OCI-LY1 (cell line): Measurements from ENCODE around the gene TRIM2.

Source experiments
- H2AFZ ChIP-seq: fragments of 200-600 bp; sonication (generic), shearing (Covaris generic); 2 replicates; pipeline ENCODE4 v1.6.0; 2014; ENCODE audit warnings: antibody characterized with exemption, mild to moderate bottlenecking, low read length
- H3F3A ChIP-seq: fragments of 200-600 bp; sonication (generic), shearing (Covaris generic); 2 replicates; pipeline ENCODE4 v1.6.0; 2014; ENCODE audit warnings: mild to moderate bottlenecking, antibody characterized with exemption, low read length, moderate library complexity; ENCODE audit not compliant: insufficient read depth
- H3K27ac ChIP-seq: fragments of 200-600 bp; sonication (generic); 2 replicates; pipeline ENCODE4 v1.5.1; 2014; ENCODE audit warnings: low read length, mixed run types, mild to moderate bottlenecking, low read depth; ENCODE audit not compliant: poor library complexity, severe bottlenecking
- H3K27me3 ChIP-seq: fragments of 200-600 bp; sonication (generic); 2 replicates; pipeline ENCODE4 v1.6.0; 2014; ENCODE audit warnings: antibody characterized with exemption, mild to moderate bottlenecking, low read length, moderate library complexity; ENCODE audit not compliant: insufficient read depth
- H3K36me3 ChIP-seq: fragments of 200-600 bp; sonication (generic); 2 replicates; pipeline ENCODE4 v1.6.1; 2014; ENCODE audit warnings: mild to moderate bottlenecking, antibody characterized with exemption, low read length, moderate library complexity, mixed read lengths; ENCODE audit not compliant: insufficient read depth
- H3K4me1 ChIP-seq: fragments of 200-600 bp; sonication (generic); 2 replicates; pipeline ENCODE4 v1.5.1; 2014; ENCODE audit warnings: mild to moderate bottlenecking, low read length, moderate library complexity; ENCODE audit not compliant: insufficient read depth, severe bottlenecking
- H3K4me2 ChIP-seq: fragments of 200-600 bp; sonication (generic), shearing (Covaris generic); 2 replicates; pipeline ENCODE4 v1.6.1; 2014; ENCODE audit warnings: low read length
- H3K4me3 ChIP-seq: fragments of 200-600 bp; sonication (generic); 2 replicates; pipeline ENCODE4 v1.5.1; 2014; ENCODE audit warnings: low read length, low read depth, mild to moderate bottlenecking, mixed read lengths; ENCODE audit not compliant: poor library complexity, severe bottlenecking
- H3K79me2 ChIP-seq: fragments of 200-600 bp; shearing (Covaris generic); 2 replicates; pipeline ENCODE4 v1.6.1; 2016; ENCODE audit warnings: mixed run types, low read length, mixed read lengths; ENCODE audit not compliant: insufficient read depth
- H3K9ac ChIP-seq: fragments of 200-600 bp; sonication (generic), shearing (Covaris generic); 2 replicates; pipeline ENCODE4 v1.6.1; 2014; ENCODE audit warnings: mild to moderate bottlenecking, low read length, mixed read lengths
- H3K9me2 ChIP-seq: fragments of 200-600 bp; sonication (generic), shearing (Covaris generic); 2 replicates; pipeline ENCODE4 v1.6.1; 2014; ENCODE audit warnings: low read depth, mild to moderate bottlenecking, low read length, mixed read lengths
- H3K9me3 ChIP-seq: fragments of 200-600 bp; shearing (Covaris generic); 2 replicates; pipeline ENCODE4 v1.6.1; 2014; ENCODE audit warnings: low read length, mixed read lengths
- H4K20me1 ChIP-seq: fragments of 200-600 bp; sonication (generic), shearing (Covaris generic); 2 replicates; pipeline ENCODE4 v1.6.0; 2016; ENCODE audit warnings: mild to moderate bottlenecking, low read length; ENCODE audit not compliant: insufficient read depth
- EZH2 ChIP-seq: fragments of 200-600 bp; sonication (generic), shearing (Covaris generic); IDR thresholded peaks from 2 replicates; pipeline ENCODE4 v1.8.0; 2017; ENCODE audit warnings: borderline replicate concordance, mixed run types, mild to moderate bottlenecking, antibody characterized with exemption, low read length, moderate library complexity, mixed read lengths
- TF ChIP-seq, protein P1 (sequence below): fragments of 200-600 bp; sonication (generic), shearing (Covaris generic); IDR thresholded peaks from 2 replicates; pipeline ENCODE4 v1.5.1; 2017; ENCODE audit warnings: mild to moderate bottlenecking, antibody characterized with exemption, low read length, moderate library complexity, mixed read lengths

The TRIM2 gene

DNA sequence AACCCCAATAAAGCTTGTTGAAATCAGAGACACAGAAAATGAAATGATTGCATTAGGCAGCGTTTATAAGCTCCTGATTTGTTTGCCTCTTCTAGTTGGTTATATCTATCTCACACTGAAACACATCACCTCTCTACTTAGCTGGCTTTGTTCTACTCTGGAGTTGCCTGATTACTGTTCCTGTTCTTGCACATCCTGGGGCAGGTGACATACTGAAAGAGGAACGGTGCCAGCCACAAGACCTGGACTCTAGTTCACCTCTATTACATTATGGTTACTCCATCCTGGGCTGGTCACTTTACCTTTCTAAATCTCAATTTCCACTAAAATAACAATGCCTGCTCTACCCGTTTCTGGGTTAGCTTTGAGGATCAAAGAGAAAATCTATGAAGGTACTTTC, 47.9 kb downstream of the TRIM2 start:
- no peaks in the 10 kb centered on the region for H3K27me3 ChIP-seq
- no peak overlapping the region for H3K27ac ChIP-seq
- H3K4me2 ChIP-seq: no peak overlapping the region
- no peaks in the 10 kb centered on the region for H3K79me2 ChIP-seq
- H3K4me1 ChIP-seq: peaks cover 16% of the 10 kb centered on the region
- no peaks in the 10 kb centered on the region for H3K36me3 ChIP-seq
- no peak overlapping the region for H3K9ac ChIP-seq
- TF ChIP-seq, protein P1, sequence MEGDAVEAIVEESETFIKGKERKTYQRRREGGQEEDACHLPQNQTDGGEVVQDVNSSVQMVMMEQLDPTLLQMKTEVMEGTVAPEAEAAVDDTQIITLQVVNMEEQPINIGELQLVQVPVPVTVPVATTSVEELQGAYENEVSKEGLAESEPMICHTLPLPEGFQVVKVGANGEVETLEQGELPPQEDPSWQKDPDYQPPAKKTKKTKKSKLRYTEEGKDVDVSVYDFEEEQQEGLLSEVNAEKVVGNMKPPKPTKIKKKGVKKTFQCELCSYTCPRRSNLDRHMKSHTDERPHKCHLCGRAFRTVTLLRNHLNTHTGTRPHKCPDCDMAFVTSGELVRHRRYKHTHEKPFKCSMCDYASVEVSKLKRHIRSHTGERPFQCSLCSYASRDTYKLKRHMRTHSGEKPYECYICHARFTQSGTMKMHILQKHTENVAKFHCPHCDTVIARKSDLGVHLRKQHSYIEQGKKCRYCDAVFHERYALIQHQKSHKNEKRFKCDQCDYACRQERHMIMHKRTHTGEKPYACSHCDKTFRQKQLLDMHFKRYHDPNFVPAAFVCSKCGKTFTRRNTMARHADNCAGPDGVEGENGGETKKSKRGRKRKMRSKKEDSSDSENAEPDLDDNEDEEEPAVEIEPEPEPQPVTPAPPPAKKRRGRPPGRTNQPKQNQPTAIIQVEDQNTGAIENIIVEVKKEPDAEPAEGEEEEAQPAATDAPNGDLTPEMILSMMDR: no peak
- no peak for TF ChIP-seq EZH2
- no peak overlapping the region for H3K4me3 ChIP-seq
- H3K9me2 ChIP-seq: no peaks in the 10 kb centered on the region
- H4K20me1 ChIP-seq: no peaks in the 10 kb centered on the region
- no peaks in the 10 kb centered on the region for H3K9me3 ChIP-seq
- H2AFZ ChIP-seq: no peak overlapping the region
- no peaks in the 10 kb centered on the region for H3F3A ChIP-seq

DNA sequence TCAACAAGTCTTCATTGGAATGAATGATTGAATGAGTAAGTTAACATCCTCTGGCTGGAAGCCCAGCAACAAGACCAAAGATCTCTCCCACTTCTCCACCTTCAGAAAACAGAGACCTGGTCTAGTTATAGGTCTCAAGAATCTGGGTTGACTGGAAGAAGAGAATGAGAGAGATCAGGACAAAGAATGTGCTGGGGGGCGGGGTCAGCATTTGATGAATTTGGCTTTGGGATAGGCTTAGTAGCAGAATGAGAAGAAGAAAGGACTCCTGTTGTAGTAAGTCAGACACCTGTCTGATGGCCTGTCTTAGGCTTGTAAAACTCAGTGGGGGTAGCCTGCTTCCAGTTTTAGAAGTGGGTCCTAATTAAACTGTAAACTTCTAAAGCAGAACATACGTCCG, 51.0 kb downstream of the TRIM2 start:
- no peak for TF ChIP-seq EZH2
- TF ChIP-seq, protein P1: no peak
- no peaks in the 10 kb centered on the region for H3K27me3 ChIP-seq
- no peaks in the 10 kb centered on the region for H3K4me1 ChIP-seq
- H3K4me2 ChIP-seq: no peak overlapping the region
- no peaks in the 10 kb centered on the region for H3F3A ChIP-seq
- no peak overlapping the region for H3K9ac ChIP-seq
- H3K36me3 ChIP-seq: no peaks in the 10 kb centered on the region
- H2AFZ ChIP-seq: no peak overlapping the region
- H4K20me1 ChIP-seq: no peaks in the 10 kb centered on the region
- no peaks in the 10 kb centered on the region for H3K79me2 ChIP-seq
- no peaks in the 10 kb centered on the region for H3K9me2 ChIP-seq
- H3K9me3 ChIP-seq: no peaks in the 10 kb centered on the region
- no peak overlapping the region for H3K27ac ChIP-seq
- H3K4me3 ChIP-seq: no peak overlapping the region

DNA sequence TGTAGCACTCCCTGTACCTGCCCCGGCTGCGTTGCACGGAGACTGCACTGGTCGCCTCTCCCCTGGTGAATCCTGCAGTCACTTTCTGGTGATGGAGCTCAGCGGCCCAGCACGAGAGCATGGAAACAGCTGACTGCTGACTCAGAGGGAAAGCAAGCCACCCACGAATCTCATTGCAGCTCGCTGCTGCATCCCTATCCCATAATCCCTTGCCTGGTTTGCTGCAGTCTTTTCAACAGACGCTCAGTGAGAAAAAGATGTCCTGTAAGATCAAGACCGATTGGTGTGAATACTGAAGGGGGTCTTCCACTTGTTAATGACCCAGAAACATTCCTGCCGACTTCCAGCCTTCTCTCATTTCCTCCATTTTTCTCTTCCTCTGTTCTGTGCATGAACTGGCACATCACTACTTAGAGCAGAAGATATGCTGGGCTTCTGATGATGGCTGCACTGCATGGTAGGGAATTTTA, 52.9 kb downstream of the TRIM2 start:
- Histone ChIP-seq H3K4me1 (no peaks in the 10 kb centered on the region), H3F3A (no peaks in the 10 kb centered on the region), H3K27ac (no peak overlapping the region), H3K79me2 (no peaks in the 10 kb centered on the region), H3K9me3 (peaks cover 2% of the 10 kb centered on the region; the same call in 1 of the 2 replicates), H2AFZ (no peak overlapping the region), H4K20me1 (no peaks in the 10 kb centered on the region), H3K9me2 (no peaks in the 10 kb centered on the region), H3K4me2 (peak overlapping the region; percentile 27; the same call in 1 of the 2 replicates), H3K4me3 (no peak overlapping the region), H3K27me3 (peaks cover 9% of the 10 kb centered on the region; the same call in 1 of the 2 replicates), H3K36me3 (no peaks in the 10 kb centered on the region), H3K9ac (no peak overlapping the region)
- TF ChIP-seq, protein P1: no peak
- TF ChIP-seq EZH2: no peak
